Measurements from ENCODE around the gene ZNF414. TPM values are rescaled to one million over a fixed set of nuclear protein-coding genes. Genes with fewer than 3 reads are reported as not detected.

The ZNF414 gene
- total and polyA plus RNA-seq, 2 experiments from 2014 or later, result 27.4 to 45.0 TPM

DNA sequence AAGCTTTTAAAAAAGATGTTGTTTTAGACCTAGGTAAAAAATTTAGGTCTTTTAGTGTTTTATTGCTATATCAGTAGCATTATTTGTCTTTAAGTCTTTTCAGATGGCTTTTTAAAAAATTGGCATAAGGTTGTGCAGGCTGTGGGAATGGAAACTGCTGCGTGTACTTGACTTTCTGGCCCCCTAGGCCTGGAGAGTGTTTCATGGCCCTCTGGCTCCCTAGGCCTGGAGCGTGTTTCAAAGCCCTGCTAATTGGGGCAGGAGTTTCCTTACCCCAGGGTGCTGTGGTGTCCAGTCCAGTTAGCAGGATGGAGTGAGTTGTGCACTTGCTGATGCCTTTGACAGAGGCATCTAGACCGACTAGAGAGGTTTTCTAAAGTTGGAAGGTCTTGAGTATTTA lies 35.4 kb downstream of the ZNF414 start:
- Histone ChIP-seq H3K79me2 (replicated peaks; ENCODE audit: insufficient read depth) (peaks cover 100% of the 10 kb centered on the region), H3K27ac (ENCODE audit: low read depth) (peak overlapping the region; percentile 83), H3K4me1 (ENCODE audit: insufficient read depth) (no peaks in the 10 kb centered on the region), H2AFZ (no peak overlapping the region), H3K4me2 (no peak overlapping the region), H3K36me3 (ENCODE audit: insufficient read depth) (peaks cover 70% of the 10 kb centered on the region), H3F3A (replicated peaks; ENCODE audit: low read depth) (peaks cover 56% of the 10 kb centered on the region), H3K9me2 (ENCODE audit: insufficient read depth) (no peaks in the 10 kb centered on the region), H4K20me1 (replicated peaks; ENCODE audit: insufficient read depth) (peaks cover 95% of the 10 kb centered on the region), H3K27me3 (ENCODE audit: insufficient read depth) (no peaks in the 10 kb centered on the region), H3K4me3 (no peak overlapping the region)
- Mint-ChIP-seq H3K27ac (no peak overlapping the region), H3K4me3 (no peak overlapping the region), H3K27me3 (ENCODE audit: insufficient read depth, low read depth, poor library complexity) (peaks cover 7% of the 10 kb centered on the region), H3K4me1 (peaks cover 11% of the 10 kb centered on the region), H3K9me3 (no peaks in the 10 kb centered on the region; the same call in 2 of the 3 replicates), H3K36me3 (ENCODE audit: low read depth) (peaks cover 89% of the 10 kb centered on the region)
- TF ChIP-seq, protein P1, sequence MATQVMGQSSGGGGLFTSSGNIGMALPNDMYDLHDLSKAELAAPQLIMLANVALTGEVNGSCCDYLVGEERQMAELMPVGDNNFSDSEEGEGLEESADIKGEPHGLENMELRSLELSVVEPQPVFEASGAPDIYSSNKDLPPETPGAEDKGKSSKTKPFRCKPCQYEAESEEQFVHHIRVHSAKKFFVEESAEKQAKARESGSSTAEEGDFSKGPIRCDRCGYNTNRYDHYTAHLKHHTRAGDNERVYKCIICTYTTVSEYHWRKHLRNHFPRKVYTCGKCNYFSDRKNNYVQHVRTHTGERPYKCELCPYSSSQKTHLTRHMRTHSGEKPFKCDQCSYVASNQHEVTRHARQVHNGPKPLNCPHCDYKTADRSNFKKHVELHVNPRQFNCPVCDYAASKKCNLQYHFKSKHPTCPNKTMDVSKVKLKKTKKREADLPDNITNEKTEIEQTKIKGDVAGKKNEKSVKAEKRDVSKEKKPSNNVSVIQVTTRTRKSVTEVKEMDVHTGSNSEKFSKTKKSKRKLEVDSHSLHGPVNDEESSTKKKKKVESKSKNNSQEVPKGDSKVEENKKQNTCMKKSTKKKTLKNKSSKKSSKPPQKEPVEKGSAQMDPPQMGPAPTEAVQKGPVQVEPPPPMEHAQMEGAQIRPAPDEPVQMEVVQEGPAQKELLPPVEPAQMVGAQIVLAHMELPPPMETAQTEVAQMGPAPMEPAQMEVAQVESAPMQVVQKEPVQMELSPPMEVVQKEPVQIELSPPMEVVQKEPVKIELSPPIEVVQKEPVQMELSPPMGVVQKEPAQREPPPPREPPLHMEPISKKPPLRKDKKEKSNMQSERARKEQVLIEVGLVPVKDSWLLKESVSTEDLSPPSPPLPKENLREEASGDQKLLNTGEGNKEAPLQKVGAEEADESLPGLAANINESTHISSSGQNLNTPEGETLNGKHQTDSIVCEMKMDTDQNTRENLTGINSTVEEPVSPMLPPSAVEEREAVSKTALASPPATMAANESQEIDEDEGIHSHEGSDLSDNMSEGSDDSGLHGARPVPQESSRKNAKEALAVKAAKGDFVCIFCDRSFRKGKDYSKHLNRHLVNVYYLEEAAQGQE (IDR thresholded peaks at IDR 0.05; ENCODE audit: unreplicated experiment), result no peak
- no peak for TF ChIP-seq EZH2 (IDR thresholded peaks at IDR 0.05; ENCODE audit: low read depth, unreplicated experiment)
- no peak for TF ChIP-seq ZNF331 (CRISPR knock-in tag; IDR thresholded peaks at IDR 0.05; ENCODE audit: low read depth)
- no peak for TF ChIP-seq POLR2AphosphoS5 (IDR thresholded peaks at IDR 0.05; ENCODE audit: low read depth)
- TF ChIP-seq, protein P2, sequence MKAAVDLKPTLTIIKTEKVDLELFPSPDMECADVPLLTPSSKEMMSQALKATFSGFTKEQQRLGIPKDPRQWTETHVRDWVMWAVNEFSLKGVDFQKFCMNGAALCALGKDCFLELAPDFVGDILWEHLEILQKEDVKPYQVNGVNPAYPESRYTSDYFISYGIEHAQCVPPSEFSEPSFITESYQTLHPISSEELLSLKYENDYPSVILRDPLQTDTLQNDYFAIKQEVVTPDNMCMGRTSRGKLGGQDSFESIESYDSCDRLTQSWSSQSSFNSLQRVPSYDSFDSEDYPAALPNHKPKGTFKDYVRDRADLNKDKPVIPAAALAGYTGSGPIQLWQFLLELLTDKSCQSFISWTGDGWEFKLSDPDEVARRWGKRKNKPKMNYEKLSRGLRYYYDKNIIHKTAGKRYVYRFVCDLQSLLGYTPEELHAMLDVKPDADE (IDR thresholded peaks at IDR 0.05), result no peak
- TF ChIP-seq, protein P3, sequence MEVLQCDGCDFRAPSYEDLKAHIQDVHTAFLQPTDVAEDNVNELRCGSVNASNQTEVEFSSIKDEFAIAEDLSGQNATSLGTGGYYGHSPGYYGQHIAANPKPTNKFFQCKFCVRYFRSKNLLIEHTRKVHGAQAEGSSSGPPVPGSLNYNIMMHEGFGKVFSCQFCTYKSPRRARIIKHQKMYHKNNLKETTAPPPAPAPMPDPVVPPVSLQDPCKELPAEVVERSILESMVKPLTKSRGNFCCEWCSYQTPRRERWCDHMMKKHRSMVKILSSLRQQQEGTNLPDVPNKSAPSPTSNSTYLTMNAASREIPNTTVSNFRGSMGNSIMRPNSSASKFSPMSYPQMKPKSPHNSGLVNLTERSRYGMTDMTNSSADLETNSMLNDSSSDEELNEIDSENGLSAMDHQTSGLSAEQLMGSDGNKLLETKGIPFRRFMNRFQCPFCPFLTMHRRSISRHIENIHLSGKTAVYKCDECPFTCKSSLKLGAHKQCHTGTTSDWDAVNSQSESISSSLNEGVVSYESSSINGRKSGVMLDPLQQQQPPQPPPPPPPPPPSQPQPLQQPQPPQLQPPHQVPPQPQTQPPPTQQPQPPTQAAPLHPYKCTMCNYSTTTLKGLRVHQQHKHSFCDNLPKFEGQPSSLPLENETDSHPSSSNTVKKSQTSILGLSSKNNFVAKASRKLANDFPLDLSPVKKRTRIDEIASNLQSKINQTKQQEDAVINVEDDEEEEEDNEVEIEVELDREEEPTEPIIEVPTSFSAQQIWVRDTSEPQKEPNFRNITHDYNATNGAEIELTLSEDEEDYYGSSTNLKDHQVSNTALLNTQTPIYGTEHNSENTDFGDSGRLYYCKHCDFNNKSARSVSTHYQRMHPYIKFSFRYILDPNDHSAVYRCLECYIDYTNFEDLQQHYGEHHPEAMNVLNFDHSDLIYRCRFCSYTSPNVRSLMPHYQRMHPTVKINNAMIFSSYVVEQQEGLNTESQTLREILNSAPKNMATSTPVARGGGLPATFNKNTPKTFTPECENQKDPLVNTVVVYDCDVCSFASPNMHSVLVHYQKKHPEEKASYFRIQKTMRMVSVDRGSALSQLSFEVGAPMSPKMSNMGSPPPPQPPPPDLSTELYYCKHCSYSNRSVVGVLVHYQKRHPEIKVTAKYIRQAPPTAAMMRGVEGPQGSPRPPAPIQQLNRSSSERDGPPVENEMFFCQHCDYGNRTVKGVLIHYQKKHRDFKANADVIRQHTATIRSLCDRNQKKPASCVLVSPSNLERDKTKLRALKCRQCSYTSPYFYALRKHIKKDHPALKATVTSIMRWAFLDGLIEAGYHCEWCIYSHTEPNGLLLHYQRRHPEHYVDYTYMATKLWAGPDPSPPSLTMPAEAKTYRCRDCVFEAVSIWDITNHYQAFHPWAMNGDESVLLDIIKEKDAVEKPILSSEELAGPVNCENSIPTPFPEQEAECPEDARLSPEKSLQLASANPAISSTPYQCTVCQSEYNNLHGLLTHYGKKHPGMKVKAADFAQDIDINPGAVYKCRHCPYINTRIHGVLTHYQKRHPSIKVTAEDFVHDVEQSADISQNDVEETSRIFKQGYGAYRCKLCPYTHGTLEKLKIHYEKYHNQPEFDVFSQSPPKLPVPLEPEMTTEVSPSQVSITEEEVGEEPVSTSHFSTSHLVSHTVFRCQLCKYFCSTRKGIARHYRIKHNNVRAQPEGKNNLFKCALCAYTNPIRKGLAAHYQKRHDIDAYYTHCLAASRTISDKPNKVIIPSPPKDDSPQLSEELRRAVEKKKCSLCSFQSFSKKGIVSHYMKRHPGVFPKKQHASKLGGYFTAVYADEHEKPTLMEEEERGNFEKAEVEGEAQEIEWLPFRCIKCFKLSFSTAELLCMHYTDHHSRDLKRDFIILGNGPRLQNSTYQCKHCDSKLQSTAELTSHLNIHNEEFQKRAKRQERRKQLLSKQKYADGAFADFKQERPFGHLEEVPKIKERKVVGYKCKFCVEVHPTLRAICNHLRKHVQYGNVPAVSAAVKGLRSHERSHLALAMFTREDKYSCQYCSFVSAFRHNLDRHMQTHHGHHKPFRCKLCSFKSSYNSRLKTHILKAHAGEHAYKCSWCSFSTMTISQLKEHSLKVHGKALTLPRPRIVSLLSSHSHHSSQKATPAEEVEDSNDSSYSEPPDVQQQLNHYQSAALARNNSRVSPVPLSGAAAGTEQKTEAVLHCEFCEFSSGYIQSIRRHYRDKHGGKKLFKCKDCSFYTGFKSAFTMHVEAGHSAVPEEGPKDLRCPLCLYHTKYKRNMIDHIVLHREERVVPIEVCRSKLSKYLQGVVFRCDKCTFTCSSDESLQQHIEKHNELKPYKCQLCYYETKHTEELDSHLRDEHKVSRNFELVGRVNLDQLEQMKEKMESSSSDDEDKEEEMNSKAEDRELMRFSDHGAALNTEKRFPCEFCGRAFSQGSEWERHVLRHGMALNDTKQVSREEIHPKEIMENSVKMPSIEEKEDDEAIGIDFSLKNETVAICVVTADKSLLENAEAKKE (CRISPR knock-in tag; IDR thresholded peaks at IDR 0.05), result no peak
- DNase-seq (ENCODE audit: low spot score) (no peak), ATAC-seq (no peak)
